K562 (cell line): ENCODE data around the gene BLVRA. TPM values are rescaled to one million over a fixed set of nuclear protein-coding genes. Genes with fewer than 3 reads are reported as not detected.

Experiments
- ATAC-seq: fragments of 200-7000 bp; cut with Tn5 transposase; 3 replicates; pipeline ENCODE4 v1.9.1; 2020; ENCODE audit warnings: moderate library complexity
- BruUV-seq: library from RNA; stranded (reverse); fragments of 400-500 nt; replicated peaks from 2 replicates; lab custom pipeline; 2021; lab: Mats Ljungman, UMichigan
- CTCF ChIA-PET: fragments of 300-600 bp; formaldehyde crosslinking; extraction: SDS; loops from one replicate; lab custom pipeline; 2021; ENCODE audit warnings: low intra/inter-chr PET ratio; lab: Yijun Ruan, JAX
- POLR2A ChIA-PET: fragments of 300-600, 350-650 bp; sonication (Branson Sonifier 250); formaldehyde crosslinking; extraction: SDS; loops from one replicate; lab custom pipeline; 2021; ENCODE audit warnings: antibody characterized with exemption, inconsistent platforms; lab: Yijun Ruan, JAX
- DNase-seq, 4 experiments: peaks; one replicate each; pipeline versions ENCODE4 v3.0.0 to v3.0.0-alpha.2; 2011 to 2018; ENCODE audit warnings: low spot score in 3 of 4, mixed read lengths in 3 of 4; ENCODE audit errors: extremely low read depth in 1 of 4
- FAIRE-seq: peaks from 2 replicates; lab custom pipeline; 2011; peaks lifted over from hg19 to GRCh38; lab: Jason Lieb, UNC
- H2AFZ ChIP-seq: 2 replicates; pipeline ENCODE4 v1.6.0; 2011; ENCODE audit warnings: low read depth, low read length, control low read depth, inconsistent platforms
- H3K27ac ChIP-seq: fragments of 200-600 bp; 3 replicates; pipeline ENCODE4 v1.8.0; 2011; ENCODE audit warnings: low read depth, mild to moderate bottlenecking, control low read depth, inconsistent platforms, low read length, moderate library complexity, mixed read lengths; ENCODE audit errors: extremely low read depth
- H3K27me3 ChIP-seq, 2 experiments: fragments of 300-600 bp in 1 of 2; 2 replicates in 1 of 2; 3 replicates in 1 of 2; pipeline versions ENCODE4 v1.6.0 to v1.8.0; 2011; ENCODE audit warnings: inconsistent platforms in 2 of 2, low read length in 2 of 2, mild to moderate bottlenecking in 1 of 2, mixed read lengths in 1 of 2, moderate library complexity in 1 of 2; ENCODE audit not compliant: control insufficient read depth in 2 of 2, insufficient read depth in 2 of 2
- H3K36me3 ChIP-seq: fragments of 300-600 bp; 3 replicates; pipeline ENCODE4 v1.8.0; 2011; ENCODE audit warnings: mild to moderate bottlenecking, low read length, inconsistent platforms; ENCODE audit not compliant: control insufficient read depth, insufficient read depth
- H3K4me1 ChIP-seq, 2 experiments: fragments of 200-600 bp in 1 of 2; replicated peaks in 1 of 2; 2 replicates in 1 of 2; 3 replicates in 1 of 2; pipeline versions ENCODE4 v1.5.1 to v1.8.0; 2011; ENCODE audit warnings: inconsistent platforms in 2 of 2, low read length in 2 of 2, mild to moderate bottlenecking in 1 of 2, mixed read lengths in 1 of 2, moderate library complexity in 1 of 2; ENCODE audit not compliant: control insufficient read depth in 2 of 2, insufficient read depth in 2 of 2
- H3K4me2 ChIP-seq: 2 replicates; pipeline ENCODE4 v1.6.1; 2011; ENCODE audit warnings: low read length, control low read depth, inconsistent platforms, mixed read lengths; ENCODE audit not compliant: insufficient read depth
- H3K4me3 ChIP-seq: fragments of 200-600 bp; sonication (generic), shearing (Covaris generic); 2 replicates; pipeline ENCODE4 v1.5.1; 2016; ENCODE audit warnings: control low read depth, inconsistent platforms
- H3K79me2 ChIP-seq: fragments of 200-600 bp; 3 replicates; pipeline ENCODE4 v1.8.0; 2011; ENCODE audit warnings: low read length, inconsistent platforms; ENCODE audit not compliant: control insufficient read depth, insufficient read depth
- H3K9ac ChIP-seq, 2 experiments: 2 replicates each; pipeline versions ENCODE4 v1.6.0 to v1.6.1; 2011; ENCODE audit warnings: low read depth in 2 of 2, low read length in 2 of 2, control low read depth in 1 of 2, inconsistent platforms in 1 of 2, mild to moderate bottlenecking in 1 of 2, mixed read lengths in 1 of 2; ENCODE audit not compliant: insufficient read depth in 1 of 2
- H3K9me1 ChIP-seq: one replicate; pipeline ENCODE4 v1.6.0; 2011; ENCODE audit warnings: inconsistent platforms, mild to moderate bottlenecking, low read length, moderate library complexity; ENCODE audit not compliant: control insufficient read depth, insufficient read depth
- H3K9me3 ChIP-seq: replicated peaks from 2 replicates; pipeline ENCODE4 v1.5.1; 2011; ENCODE audit warnings: low read depth, low read length, inconsistent platforms; ENCODE audit not compliant: control insufficient read depth, insufficient read depth
- H4K20me1 ChIP-seq: replicated peaks from 2 replicates; pipeline ENCODE4 v1.6.1; 2011; ENCODE audit warnings: low read length, inconsistent platforms, mixed read lengths; ENCODE audit not compliant: control insufficient read depth, insufficient read depth
- BDP1 ChIP-seq: IDR thresholded peaks from 3 replicates; pipeline ENCODE4 v1.6.1; 2011; ENCODE audit not compliant: insufficient read length, insufficient read depth
- FOXK1 ChIP-seq: sonication (generic); formaldehyde crosslinking; IDR thresholded peaks from 2 replicates; pipeline ENCODE4 v1.8.0; 2022; ENCODE audit warnings: missing genetic modification reagents, mild to moderate bottlenecking, borderline replicate concordance
- ZBTB11 ChIP-seq, 3 experiments: fragments of 200-800 bp in 1 of 3; fragments of 250-450 bp in 1 of 3; fragments of 450-650 bp in 1 of 3; sonication (Bioruptor Pico) in 1 of 3; sonication (Bioruptor generic) in 1 of 3; formaldehyde crosslinking in 1 of 3; IDR thresholded peaks; 2 replicates each; pipeline versions ENCODE4 v1.6.1 to v1.8.0; 2016 to 2022; ENCODE audit warnings: mild to moderate bottlenecking in 2 of 3, missing genetic modification characterization in 2 of 3, missing compliant biosample characterization in 1 of 3, moderate library complexity in 1 of 3
- ZBTB33 ChIP-seq: sonication (generic); formaldehyde crosslinking; IDR thresholded peaks from 2 replicates; pipeline ENCODE4 v1.8.1; 2023; ENCODE audit warnings: mild to moderate bottlenecking, missing genetic modification reagents
- WGBS: fragments of 100-300 bp; shearing (Covaris generic); methylation state at CpG from one replicate; pipeline ENCODE4 v1.1.6; 2016; ENCODE audit warnings: low coverage, mixed read lengths; ENCODE audit not compliant: insufficient coverage; ENCODE audit errors: missing lambda C conversion rate; 5-methylcytosine and 5-hydroxymethylcytosine counted together
- in situ Hi-C: fragments of 300-500 bp; cut with MboI; formaldehyde crosslinking; loops from 4 replicates; pipeline ENCODE4 v1.15.0; 2018; ENCODE audit warnings: inconsistent platforms, mixed read lengths
- intact Hi-C: fragments of 100-400 bp; cut with micrococcal nuclease; formaldehyde crosslinking; loops from 2 replicates; pipeline ENCODE4 v1.14.2; 2022
- polyA plus RNA-seq, 8 experiments: library from polyadenylated mRNA; depleted of rRNA in 4 of 8; stranded (reverse) in 5 of 8; unstranded in 3 of 8; fragments of >200 nt; fragmentation: Nextera tagmentation in 2 of 8; fragmentation: Illumina TruSeq in 1 of 8; extraction: Ambion mirVana in 2 of 8; extraction: Trizol in 1 of 8; gene quantifications; 2 replicates each; pipeline versions ENCODE4 v1.2.1 to v1.2.3, GENCODE V29; 2011 to 2014; ENCODE audit warnings: inconsistent platforms in 1 of 8, missing spikeins in 1 of 8
- total RNA-seq, 7 experiments: library from RNA; depleted of rRNA in 6 of 7; stranded (reverse); fragments of >200 nt in 6 of 7; fragmentation: Illumina TruSeq in 2 of 7; extraction: Trizol in 2 of 7; gene quantifications; 2 replicates each; pipeline versions ENCODE4 v1.2.1 to v1.2.3, GENCODE V29; 2011 to 2021; ENCODE audit warnings: low replicate concordance in 1 of 7

BLVRA gene
- total and polyA plus RNA-seq, 9 of the 15 experiments (the other 6 are each of a cell fraction or from before 2014, with no cell fraction given) = 48.5 to 147 (median 61.5) TPM

- ATAC-seq (no peak), FAIRE-seq (no peak), DNase-seq (no peak)
- intact Hi-C loops (no loop called here), in situ Hi-C loops (no loop called here)
- ChIA-PET CTCF (no interaction called here), POLR2A (no interaction called here)
- Histone ChIP-seq H2AFZ (no peak overlapping the region), H3K9me3 (no peaks in the 10 kb centered on the region; the same call in 1 of the 2 replicates), H3K27ac (no peak overlapping the region), H3K79me2 (no peaks in the 10 kb centered on the region), H3K9ac (no peak overlapping the region), H3K27me3 (no peaks in the 10 kb centered on the region), H3K4me2 (no peak overlapping the region), H3K4me1 (peaks cover 0 to 3% of the 10 kb centered on the region in 2 experiments; a peak in 2 of 5 replicates), H3K36me3 (peaks cover 22% of the 10 kb centered on the region; the same call in 2 of the 3 replicates), H4K20me1 (no peaks in the 10 kb centered on the region), H3K9me1 (no peaks in the 10 kb centered on the region), H3K4me3 (no peak overlapping the region)
- 89% methylated on average over 11 of the region's 11 CpGs for WGBS
- TF ChIP-seq BDP1 (no peak), ZBTB33 (CRISPR knock-in tag) (peak; percentile 81), ZBTB11 (CRISPR knock-in tag; IDR thresholded peaks at IDR 0.05) (peak in 1 of 3 experiments; percentile 26; a peak in 1 of 6 replicates), FOXK1 (no peak)
- no TSS peak for BruUV-seq
Observed at GRCh38 chr7:43808410-43808809, 49.9 kb downstream of the BLVRA start.
